BJ (cell line): Measurements from ENCODE around the gene PLEKHA3. TPM values are rescaled to one million over a fixed set of nuclear protein-coding genes. Genes with fewer than 3 reads are reported as not detected.

Experiments
- CTCF ChIA-PET: fragments of 350-600 bp; formaldehyde crosslinking; extraction: SDS; loops from one replicate; lab custom pipeline; 2021; ENCODE audit warnings: antibody characterized with exemption, inconsistent platforms; lab: Yijun Ruan, JAX
- POLR2A ChIA-PET: fragments of 300-600 bp; sonication (Branson Sonifier 250); formaldehyde crosslinking; extraction: SDS; loops from one replicate; lab custom pipeline; 2021; ENCODE audit warnings: antibody characterized with exemption; lab: Charles Lee
- DNase-seq: peaks from one replicate; pipeline ENCODE4 v3.0.0-alpha.2; 2011; ENCODE audit warnings: low read depth
- H3K27me3 ChIP-seq: 2 replicates; pipeline ENCODE4 v1.6.0; 2011; ENCODE audit warnings: low read length; ENCODE audit not compliant: control insufficient read depth, insufficient read depth
- H3K36me3 ChIP-seq: 2 replicates; pipeline ENCODE4 v1.5.1; 2011; ENCODE audit warnings: low read length; ENCODE audit not compliant: control insufficient read depth, insufficient read depth
- H3K4me3 ChIP-seq: 2 replicates; pipeline ENCODE4 v1.5.1; 2011; ENCODE audit warnings: low read depth, mild to moderate bottlenecking, control low read depth, low read length
- CTCF ChIP-seq: IDR thresholded peaks from 2 replicates; pipeline ENCODE4 v1.5.1; 2011; ENCODE audit warnings: low read depth, mild to moderate bottlenecking, control low read depth, inconsistent platforms, low read length, moderate library complexity; ENCODE audit not compliant: insufficient read depth
- polyA plus RNA-seq: library from polyadenylated mRNA; depleted of rRNA; stranded (reverse); fragments of >200 nt; gene quantifications from 2 replicates; pipeline ENCODE4 v1.2.3, GENCODE V29; 2011

PLEKHA3 gene
- polyA plus RNA-seq, 1 experiment = 10.0 TPM

GRCh38 chr2:178530625-178531142, 50.4 kb downstream of the PLEKHA3 start:
- no peaks in the 10 kb centered on the region for H3K36me3 ChIP-seq
- CTCF ChIA-PET = interaction anchor here (1.3 kb wide), 1 partner anchor 14 kb away, joined by 3 read pairs; no protein-coding TSS in a partner anchor
- DNase-seq = no peak
- POLR2A ChIA-PET = no interaction called here
- H3K4me3 ChIP-seq = no peak overlapping the region
- TF ChIP-seq CTCF = no peak
- no peaks in the 10 kb centered on the region for H3K27me3 ChIP-seq

GRCh38 chr2:178531168-178531567, 50.9 kb downstream of the PLEKHA3 start:
- POLR2A ChIA-PET = no interaction called here
- DNase-seq = no peak
- Histone ChIP-seq H3K4me3 (no peak overlapping the region), H3K36me3 (no peaks in the 10 kb centered on the region), H3K27me3 (no peaks in the 10 kb centered on the region)
- CTCF ChIA-PET = interaction anchor here (1.3 kb wide), 1 partner anchor 14 kb away, joined by 3 read pairs; no protein-coding TSS in a partner anchor
- no peak for TF ChIP-seq CTCF

- Histone ChIP-seq H3K27me3 (no peaks in the 10 kb centered on the region), H3K4me3 (no peak overlapping the region), H3K36me3 (no peaks in the 10 kb centered on the region)
- TF ChIP-seq CTCF = no peak
- POLR2A ChIA-PET = no interaction called here
- CTCF ChIA-PET = no interaction called here
- DNase-seq = no peak
Observed at GRCh38 chr2:178536037-178536436, 55.8 kb downstream of the PLEKHA3 start.

- no peak overlapping the region for H3K4me3 ChIP-seq
- no peaks in the 10 kb centered on the region for H3K36me3 ChIP-seq
- TF ChIP-seq CTCF = no peak
- ChIA-PET CTCF (no interaction called here), POLR2A (no interaction called here)
- H3K27me3 ChIP-seq = no peaks in the 10 kb centered on the region
- no peak for DNase-seq
Observed at GRCh38 chr2:178542161-178542560, 61.9 kb downstream of the PLEKHA3 start.

- no peak overlapping the region for H3K4me3 ChIP-seq
- no peak for TF ChIP-seq CTCF
- H3K36me3 ChIP-seq = no peaks in the 10 kb centered on the region
- POLR2A ChIA-PET = no interaction called here
- DNase-seq = no peak
- CTCF ChIA-PET = no interaction called here
- H3K27me3 ChIP-seq = no peaks in the 10 kb centered on the region
Observed at GRCh38 chr2:178542569-178542968, 62.3 kb downstream of the PLEKHA3 start.
